Stomach (tissue), 4 donors: ENCODE data around the gene THAP10.

ENCODE experiments used
- CTCF ChIP-seq, 7 experiments: fragments of 450-650 bp in 4 of 7; fragments of 200-600 bp in 3 of 7; sonication (generic) in 3 of 7; IDR thresholded peaks; one replicate each; pipeline ENCODE4 v1.5.1; 2016 to 2019; ENCODE audit warnings: antibody characterized with exemption in 7 of 7, control low read depth in 2 of 7, mild to moderate bottlenecking in 1 of 7
- POLR2A ChIP-seq, 4 donors: fragments of 450-650 bp; IDR thresholded peaks; one replicate each; pipeline ENCODE4 v1.6.1; 2016; ENCODE audit warnings: antibody characterized with exemption in 4 of 4, control low read depth in 2 of 4, mild to moderate bottlenecking in 1 of 4, moderate library complexity in 1 of 4
- POLR2AphosphoS5 ChIP-seq, 3 donors: sonication (generic); formaldehyde crosslinking; IDR thresholded peaks; one replicate each; pipeline ENCODE4 v1.6.1; 2016; ENCODE audit warnings: antibody characterized with exemption in 3 of 3

GRCh38 chr15:70892002-70892911, at the start of gene THAP10, which contains the start of gene LRRC49:
- TF ChIP-seq CTCF (IDR thresholded peaks at IDR 0.05), result no peak
- no peak for TF ChIP-seq POLR2A (IDR thresholded peaks at IDR 0.05)
- peak in 2 of 3 donors; percentile 8 to 43 for TF ChIP-seq POLR2AphosphoS5 (IDR thresholded peaks at IDR 0.05)
